ENCODE results near the gene MTIF3. TPM values are rescaled to one million over a fixed set of nuclear protein-coding genes. Genes with fewer than 3 reads are reported as not detected.

MTIF3 gene
- total and polyA plus RNA-seq, 2 donors (not counting 1 experiment from before 2014, with no cell fraction given): 86.8 to 171 TPM

DNA sequence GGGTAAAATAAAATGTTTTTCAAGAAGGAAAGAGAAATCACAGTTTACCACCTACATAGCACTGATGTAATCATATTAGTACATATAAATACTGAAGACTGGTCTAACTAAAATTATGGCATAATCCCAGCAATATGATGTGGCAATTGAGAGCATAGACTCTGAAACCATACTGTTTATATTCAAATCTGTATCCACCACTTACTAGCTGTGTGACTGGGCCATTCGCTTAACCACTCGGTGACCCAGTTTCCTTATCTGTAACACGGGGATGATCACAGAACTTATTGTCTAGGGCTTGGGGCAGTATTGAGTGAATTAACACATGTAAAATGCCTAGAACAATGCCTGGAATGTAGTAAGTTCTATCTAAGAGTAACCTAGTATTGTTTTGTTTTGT, 39.0 kb downstream of the MTIF3 start:
- H3K36me3 ChIP-seq (replicated peaks in 1 of 2; ENCODE audit: control extremely low read depth in 1 of 2, control insufficient read depth in 1 of 2, extremely low read depth in 1 of 2, insufficient read depth in 2 of 2, low read length in 1 of 2): no peaks in the 10 kb centered on the region
- intact Hi-C loops (cut with micrococcal nuclease): no loop called here
- no peaks in the 10 kb centered on the region for H4K20me1 ChIP-seq (ENCODE audit: control insufficient read depth, insufficient read depth, low read length, poor library complexity, severe bottlenecking)
- peaks cover 3% of the 10 kb centered on the region for H3K9me3 Mint-ChIP-seq (ENCODE audit: insufficient read depth)
- peaks cover 0 to 3% (median 1%) of the 10 kb centered on the region in 4 experiments for H3K27me3 ChIP-seq (replicated peaks in 1 of 4; ENCODE audit: control extremely low read depth in 1 of 4, control insufficient read depth in 3 of 4, insufficient read depth in 4 of 4, low read length in 3 of 4)
- no peak for ATAC-seq (ENCODE audit: low read depth)
- H3K27ac Mint-ChIP-seq: no peak overlapping the region
- H3K4me3 ChIP-seq (ENCODE audit: control extremely low read depth in 1 of 5, extremely low read depth in 1 of 5, insufficient read depth in 1 of 5, low read depth in 2 of 5, low read length in 4 of 5): no peak overlapping the region
- WGBS (ENCODE audit: insufficient coverage): no CpG with 5 or more reads among the region's 3 CpGs
- peaks cover 1% of the 10 kb centered on the region for H3K4me1 Mint-ChIP-seq
- peaks cover 2 to 4% of the 10 kb centered on the region in 2 donors for H3K4me1 ChIP-seq (ENCODE audit: control insufficient read depth in 2 of 2, insufficient read depth in 2 of 2, low read length in 2 of 2)
- H3K27me3 Mint-ChIP-seq: peaks cover 46% of the 10 kb centered on the region
- ChIA-PET CTCF (interaction anchor here (0.6 kb wide), 1 partner anchor 11 kb away, joined by 3 read pairs; no protein-coding TSS in a partner anchor), POLR2A (no interaction called here)
- H2AFZ ChIP-seq (ENCODE audit: insufficient read depth, low read depth, low read length, poor library complexity, severe bottlenecking): no peak overlapping the region
- TF ChIP-seq, protein P1, sequence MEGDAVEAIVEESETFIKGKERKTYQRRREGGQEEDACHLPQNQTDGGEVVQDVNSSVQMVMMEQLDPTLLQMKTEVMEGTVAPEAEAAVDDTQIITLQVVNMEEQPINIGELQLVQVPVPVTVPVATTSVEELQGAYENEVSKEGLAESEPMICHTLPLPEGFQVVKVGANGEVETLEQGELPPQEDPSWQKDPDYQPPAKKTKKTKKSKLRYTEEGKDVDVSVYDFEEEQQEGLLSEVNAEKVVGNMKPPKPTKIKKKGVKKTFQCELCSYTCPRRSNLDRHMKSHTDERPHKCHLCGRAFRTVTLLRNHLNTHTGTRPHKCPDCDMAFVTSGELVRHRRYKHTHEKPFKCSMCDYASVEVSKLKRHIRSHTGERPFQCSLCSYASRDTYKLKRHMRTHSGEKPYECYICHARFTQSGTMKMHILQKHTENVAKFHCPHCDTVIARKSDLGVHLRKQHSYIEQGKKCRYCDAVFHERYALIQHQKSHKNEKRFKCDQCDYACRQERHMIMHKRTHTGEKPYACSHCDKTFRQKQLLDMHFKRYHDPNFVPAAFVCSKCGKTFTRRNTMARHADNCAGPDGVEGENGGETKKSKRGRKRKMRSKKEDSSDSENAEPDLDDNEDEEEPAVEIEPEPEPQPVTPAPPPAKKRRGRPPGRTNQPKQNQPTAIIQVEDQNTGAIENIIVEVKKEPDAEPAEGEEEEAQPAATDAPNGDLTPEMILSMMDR (IDR thresholded peaks at IDR 0.05): no peak
- no peak for TF ChIP-seq EZH2 (IDR thresholded peaks at IDR 0.05; ENCODE audit: borderline replicate concordance, insufficient read depth, low read depth, low read length, poor library complexity, severe bottlenecking)
- H3K9ac ChIP-seq (ENCODE audit: low read length): no peak overlapping the region
- H3K4me2 ChIP-seq (replicated peaks; ENCODE audit: low read depth, low read length, poor library complexity, severe bottlenecking): no peak overlapping the region
- H3K79me2 ChIP-seq (ENCODE audit: control insufficient read depth, insufficient read depth, low read length): no peaks in the 10 kb centered on the region
- no peak overlapping the region for H3K27ac ChIP-seq (ENCODE audit: low read length in 2 of 2)
- no peak overlapping the region for H3K4me3 Mint-ChIP-seq
- peaks cover 0 to 3% (median 0%) of the 10 kb centered on the region in 3 donors for H3K9me3 ChIP-seq (ENCODE audit: control extremely low read depth in 1 of 3, control insufficient read depth in 2 of 3, insufficient read depth in 1 of 3, low read length in 2 of 3)
- no peak for DNase-seq

DNA sequence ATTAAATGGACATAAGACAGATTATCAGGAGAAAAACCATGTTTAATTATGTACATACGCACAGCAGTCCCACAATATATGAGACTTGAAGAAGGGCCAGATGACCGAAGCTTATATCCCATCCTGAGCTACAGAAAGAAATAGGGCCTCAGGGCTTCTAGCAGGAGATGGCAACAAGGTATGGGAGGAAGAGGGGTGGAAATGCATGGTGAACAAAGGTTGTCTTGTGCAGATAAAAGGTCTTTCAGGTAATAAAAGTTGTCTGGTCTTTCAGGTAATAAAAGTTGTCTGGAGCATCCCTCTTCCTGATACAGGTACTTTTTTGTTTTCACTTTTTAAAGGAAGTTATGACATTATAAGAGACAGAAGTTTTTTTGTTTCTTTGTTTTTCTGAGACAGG, 41.4 kb downstream of the MTIF3 start:
- peaks cover 0 to 3% (median 0%) of the 10 kb centered on the region in 3 donors for H3K9me3 ChIP-seq (ENCODE audit: control extremely low read depth in 1 of 3, control insufficient read depth in 2 of 3, insufficient read depth in 1 of 3, low read length in 2 of 3)
- Mint-ChIP-seq H3K4me3 (no peak overlapping the region), H3K4me1 (peaks cover 4% of the 10 kb centered on the region), H3K9me3 (ENCODE audit: insufficient read depth) (peaks cover 3% of the 10 kb centered on the region), H3K27ac (no peak overlapping the region), H3K27me3 (peaks cover 39% of the 10 kb centered on the region)
- H2AFZ ChIP-seq (ENCODE audit: insufficient read depth, low read depth, low read length, poor library complexity, severe bottlenecking): no peak overlapping the region
- ChIA-PET POLR2A (no interaction called here), CTCF (interaction anchor here (1.1 to 2.2 kb wide), 4 partner anchors 17 to 575 kb away, joined by 3 to 14 read pairs (median 3); no protein-coding TSS in a partner anchor)
- no CpG with 5 or more reads among the region's 2 CpGs for WGBS (ENCODE audit: insufficient coverage)
- no peak overlapping the region for H3K4me2 ChIP-seq (replicated peaks; ENCODE audit: low read depth, low read length, poor library complexity, severe bottlenecking)
- H4K20me1 ChIP-seq (ENCODE audit: control insufficient read depth, insufficient read depth, low read length, poor library complexity, severe bottlenecking): no peaks in the 10 kb centered on the region
- no peak overlapping the region for H3K4me3 ChIP-seq (ENCODE audit: control extremely low read depth in 1 of 5, extremely low read depth in 1 of 5, insufficient read depth in 1 of 5, low read depth in 2 of 5, low read length in 4 of 5)
- intact Hi-C loops (cut with micrococcal nuclease): no loop called here
- no peaks in the 10 kb centered on the region for H3K36me3 ChIP-seq (replicated peaks in 1 of 2; ENCODE audit: control extremely low read depth in 1 of 2, control insufficient read depth in 1 of 2, extremely low read depth in 1 of 2, insufficient read depth in 2 of 2, low read length in 1 of 2)
- H3K79me2 ChIP-seq (ENCODE audit: control insufficient read depth, insufficient read depth, low read length): no peaks in the 10 kb centered on the region
- peaks cover 0 to 3% (median 1%) of the 10 kb centered on the region in 4 experiments for H3K27me3 ChIP-seq (replicated peaks in 1 of 4; ENCODE audit: control extremely low read depth in 1 of 4, control insufficient read depth in 3 of 4, insufficient read depth in 4 of 4, low read length in 3 of 4)
- H3K9ac ChIP-seq (ENCODE audit: low read length): no peak overlapping the region
- H3K4me1 ChIP-seq (ENCODE audit: control insufficient read depth in 2 of 2, insufficient read depth in 2 of 2, low read length in 2 of 2): peaks cover 4 to 6% of the 10 kb centered on the region in 2 donors
- H3K27ac ChIP-seq (ENCODE audit: low read length in 2 of 2): no peak overlapping the region
- TF ChIP-seq, protein P1 (IDR thresholded peaks at IDR 0.05): no peak
- no peak for TF ChIP-seq EZH2 (IDR thresholded peaks at IDR 0.05; ENCODE audit: borderline replicate concordance, insufficient read depth, low read depth, low read length, poor library complexity, severe bottlenecking)
- ATAC-seq (ENCODE audit: low read depth) (no peak), DNase-seq (no peak)
